RPMI8226 (cell line): Measurements from ENCODE around the gene DUSP7.

ENCODE experiments used
- DNase-seq: peaks from one replicate; pipeline ENCODE4 v3.0.0-alpha.2; 2015

The DUSP7 gene

DNA sequence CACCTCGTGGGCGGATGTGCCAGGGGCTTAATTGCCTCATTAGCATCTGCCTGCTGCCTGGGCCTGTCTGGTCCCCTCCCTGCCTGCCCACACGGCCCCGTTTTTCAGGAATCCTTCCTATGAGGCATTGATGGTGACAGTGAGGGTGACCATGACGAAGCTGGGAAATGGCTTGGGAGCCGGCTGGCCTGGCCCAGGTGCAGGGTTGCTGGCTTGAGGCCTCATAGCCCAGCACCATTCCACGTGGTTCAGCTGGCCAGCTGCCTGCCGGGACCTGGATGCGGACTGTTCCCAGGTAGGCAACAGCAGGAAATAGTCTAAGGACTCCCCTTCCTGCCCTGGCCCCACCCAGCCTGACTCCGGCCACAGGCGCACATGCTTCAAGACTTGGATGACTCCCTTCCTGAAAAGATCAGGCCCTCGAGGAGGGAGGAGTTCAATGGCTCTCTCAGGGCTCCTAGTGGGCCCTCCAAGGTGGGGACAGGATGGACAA lies 8.9 kb upstream of the DUSP7 start:
- DNase-seq, result no peak

GRCh38 chr3:52064561-52064960 lies 8.2 kb upstream of the DUSP7 start:
- no peak for DNase-seq

DNA sequence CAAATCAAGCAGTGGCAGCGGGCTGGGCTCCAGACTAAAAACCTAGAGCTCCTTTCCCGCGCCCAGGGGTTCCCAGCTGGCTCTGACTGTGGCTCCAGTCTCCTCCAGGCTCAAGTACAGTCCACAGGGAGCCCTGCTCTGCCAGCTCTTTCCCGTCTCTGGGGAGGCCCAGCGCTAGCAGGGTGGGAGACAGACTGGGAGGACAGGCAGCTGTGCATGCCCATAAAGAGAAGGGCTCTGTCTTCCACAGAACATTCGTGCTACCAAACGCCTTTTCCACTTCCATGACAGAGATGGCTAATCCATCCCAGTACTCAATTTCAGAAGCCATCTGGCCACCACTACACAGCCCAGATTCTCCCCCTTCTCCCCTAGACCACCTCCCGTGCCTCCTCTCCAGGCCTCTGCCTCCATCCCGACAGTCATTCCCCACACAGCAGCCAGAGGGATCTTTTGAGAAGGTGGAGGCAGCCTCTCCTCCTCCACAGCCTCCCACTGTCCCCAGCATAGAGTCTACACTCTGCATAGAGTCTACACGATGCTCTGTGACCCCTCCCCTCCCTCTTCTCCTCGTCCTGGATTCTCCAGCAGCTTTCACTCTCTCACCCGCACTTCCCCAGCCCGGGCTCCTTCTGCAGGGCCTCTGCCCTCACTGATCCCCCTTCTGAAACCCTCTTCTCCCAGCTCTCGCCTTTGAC lies 6.8 kb upstream of the DUSP7 start:
- DNase-seq, result no peak

GRCh38 chr3:52062505-52062904 lies 6.1 kb upstream of the DUSP7 start:
- peak; percentile 59 for DNase-seq

DNA sequence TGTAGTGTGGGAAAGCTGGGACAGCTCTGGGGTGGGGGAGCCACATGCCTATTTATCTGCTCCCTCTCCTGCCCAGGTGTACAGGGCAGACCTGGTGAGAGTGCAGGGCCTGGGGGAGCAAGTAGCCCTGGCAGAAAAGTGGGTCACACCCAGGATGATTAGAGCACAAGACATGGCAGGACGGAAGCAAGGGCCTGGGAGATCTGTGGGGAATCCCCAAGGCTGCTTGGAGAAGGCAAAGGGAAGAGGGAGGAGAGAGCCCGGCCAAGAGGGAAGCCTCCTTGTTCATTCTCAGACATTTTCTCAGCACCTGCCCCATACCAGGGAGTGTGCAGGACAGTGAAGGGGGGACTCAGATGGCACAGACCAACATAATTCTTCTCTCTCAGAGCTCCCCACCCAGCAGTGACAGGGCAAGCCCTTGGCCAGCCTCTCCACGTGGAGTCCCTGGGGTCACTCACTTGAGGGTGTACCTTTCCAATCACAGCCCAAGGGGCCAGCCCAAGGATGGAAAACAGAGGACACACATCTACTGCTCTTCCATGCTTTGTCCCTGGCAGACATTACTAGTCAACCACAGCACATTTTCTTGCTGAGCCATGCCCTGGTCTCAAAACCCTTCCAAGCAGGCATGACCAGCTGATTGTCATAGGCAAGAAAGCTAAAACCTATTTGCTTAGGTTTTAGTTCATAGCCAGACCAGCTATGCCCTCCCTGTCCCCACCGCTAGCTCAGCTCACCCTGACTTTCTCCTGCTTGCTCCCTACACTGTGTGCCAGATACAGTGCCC lies 4.9 kb upstream of the DUSP7 start:
- no peak for DNase-seq

DNA sequence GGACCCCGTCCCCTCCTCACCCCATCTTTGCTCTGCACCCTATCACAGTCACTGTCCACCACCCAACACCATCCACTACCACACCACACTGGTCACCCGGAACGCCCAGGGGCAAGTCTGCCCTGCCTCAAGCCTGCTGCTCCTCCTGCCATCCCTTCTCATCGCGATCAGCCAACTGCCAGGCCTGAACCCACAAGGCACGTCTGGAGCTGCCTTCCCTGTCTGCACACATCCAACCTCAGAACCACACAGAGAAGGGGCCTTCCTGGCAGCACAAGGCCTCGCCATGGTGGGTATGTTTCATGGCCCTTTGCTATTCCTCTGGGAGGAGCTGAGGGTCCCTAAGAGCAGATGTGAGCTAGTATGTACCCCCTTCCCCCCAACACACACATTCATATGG lies 3.4 kb upstream of the DUSP7 start:
- DNase-seq, result no peak

- no peak for DNase-seq
Observed at GRCh38 chr3:52057812-52058495, 1.6 kb upstream of the DUSP7 start.

GRCh38 chr3:52056968-52057811 lies 819 bp upstream of the DUSP7 start:
- DNase-seq, result peak; percentile 99

GRCh38 chr3:52055537-52056351 lies 627 bp downstream of the DUSP7 start:
- peak; percentile 75 for DNase-seq

DNA sequence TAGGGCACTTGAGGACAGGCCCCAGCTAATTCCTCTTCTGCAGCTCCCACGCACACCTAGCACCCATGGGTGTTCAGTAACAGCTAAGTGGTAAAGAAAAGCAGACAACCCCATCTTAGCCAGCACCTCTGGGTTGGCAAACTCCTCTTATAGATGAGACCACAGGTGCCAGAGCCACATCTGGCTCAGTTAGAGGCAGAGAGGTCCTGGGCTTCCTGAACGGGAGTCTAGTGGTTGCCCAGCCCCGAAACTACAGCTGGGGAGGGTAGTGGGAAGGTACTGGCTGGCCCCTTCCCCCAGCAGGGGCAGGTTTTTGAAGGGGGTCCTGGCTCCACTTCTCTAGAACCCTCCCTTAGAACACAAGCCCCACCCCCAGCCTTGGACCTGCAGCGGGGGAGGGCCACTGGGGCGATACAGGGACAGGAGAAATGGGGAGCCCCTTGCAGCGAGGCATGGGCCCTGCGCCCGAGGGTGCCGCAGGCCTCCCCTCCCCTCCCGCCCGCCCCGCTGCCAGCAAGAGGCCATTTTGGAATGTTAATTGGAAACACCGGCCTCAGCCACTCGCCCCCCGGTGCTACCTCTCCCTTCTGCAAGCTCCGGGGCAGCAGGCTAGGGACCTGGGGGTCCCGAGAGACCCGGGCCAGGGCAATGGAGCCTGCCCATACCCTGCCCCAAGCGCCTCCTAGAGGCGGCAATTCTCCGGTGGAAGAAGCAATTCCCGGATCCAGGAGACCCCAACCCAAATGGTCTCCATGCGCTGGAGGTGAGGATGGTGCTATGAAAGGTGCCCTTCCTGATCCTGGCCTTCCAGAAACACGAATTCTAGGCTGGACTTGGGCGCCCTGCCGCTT lies 1.5 kb downstream of the DUSP7 start:
- DNase-seq, result peak; percentile 46

GRCh38 chr3:52053307-52054304 lies 2.8 kb downstream of the DUSP7 start:
- no peak for DNase-seq

DNA sequence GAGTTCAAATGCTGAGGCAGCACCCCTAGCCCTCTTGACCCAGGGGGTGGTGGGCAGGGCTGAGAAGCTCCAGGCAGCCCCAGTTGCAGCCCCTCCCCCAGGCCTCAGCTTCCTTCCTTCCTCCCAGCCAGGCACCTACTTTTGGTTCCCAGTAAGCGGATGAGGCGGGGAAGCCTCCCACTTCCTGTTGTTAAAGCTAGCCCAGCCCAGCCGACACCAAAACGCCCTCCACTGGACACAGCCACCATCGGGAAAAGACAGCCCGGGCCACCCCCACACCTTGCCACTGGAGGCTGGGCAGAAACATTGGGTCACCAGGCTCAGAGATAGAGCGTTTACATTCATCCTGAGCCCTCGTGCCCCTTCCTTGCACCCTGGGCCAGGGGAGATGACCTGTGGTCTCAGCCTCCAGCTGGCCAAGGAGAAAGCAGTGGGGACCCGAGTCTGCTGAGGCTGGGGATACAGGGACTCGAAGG lies 3.5 kb downstream of the DUSP7 start:
- no peak for DNase-seq

DNA sequence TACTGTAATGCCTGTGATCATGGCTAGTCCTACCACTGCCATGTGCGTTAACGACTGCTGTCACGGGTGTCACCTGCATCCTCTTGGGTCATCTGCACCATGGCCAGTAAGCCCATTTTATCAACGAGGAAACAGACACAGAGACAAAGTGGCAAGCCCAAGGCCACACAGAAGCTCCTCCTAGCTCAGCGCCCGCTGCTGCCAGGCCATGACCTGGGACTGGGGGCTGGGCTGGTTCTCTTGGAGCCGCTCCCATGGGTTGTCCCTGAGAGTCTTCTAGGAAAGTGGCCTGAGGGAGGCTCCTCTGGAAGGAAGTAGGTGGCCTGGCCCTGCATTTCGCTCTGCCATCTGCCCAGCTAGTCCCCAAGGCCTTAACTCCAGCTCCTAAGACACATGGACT lies 4.9 kb downstream of the DUSP7 start:
- no peak for DNase-seq

DNA sequence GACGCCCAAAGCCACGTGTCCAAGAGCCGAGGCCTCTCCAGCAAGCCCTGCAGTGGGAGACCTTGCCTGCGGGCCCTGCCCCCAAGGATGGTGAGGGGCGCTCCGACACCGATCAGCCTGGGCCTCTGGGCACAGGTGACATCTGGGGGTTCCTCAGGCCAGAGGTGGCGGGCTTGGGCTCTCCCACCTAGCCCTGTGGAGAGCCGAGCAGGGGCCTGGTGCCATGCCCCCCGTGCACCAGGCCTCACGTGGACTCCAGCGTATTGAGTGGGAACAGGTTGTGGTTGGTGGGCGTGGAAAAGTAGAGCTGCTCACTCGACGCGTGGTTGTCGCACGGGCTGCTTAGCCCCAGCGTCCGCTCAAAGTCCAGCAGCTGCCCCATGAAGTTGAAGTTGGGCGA lies 5.8 kb downstream of the DUSP7 start:
- no peak for DNase-seq

GRCh38 chr3:52049503-52049902 lies 6.9 kb downstream of the DUSP7 start:
- no peak for DNase-seq

DNA sequence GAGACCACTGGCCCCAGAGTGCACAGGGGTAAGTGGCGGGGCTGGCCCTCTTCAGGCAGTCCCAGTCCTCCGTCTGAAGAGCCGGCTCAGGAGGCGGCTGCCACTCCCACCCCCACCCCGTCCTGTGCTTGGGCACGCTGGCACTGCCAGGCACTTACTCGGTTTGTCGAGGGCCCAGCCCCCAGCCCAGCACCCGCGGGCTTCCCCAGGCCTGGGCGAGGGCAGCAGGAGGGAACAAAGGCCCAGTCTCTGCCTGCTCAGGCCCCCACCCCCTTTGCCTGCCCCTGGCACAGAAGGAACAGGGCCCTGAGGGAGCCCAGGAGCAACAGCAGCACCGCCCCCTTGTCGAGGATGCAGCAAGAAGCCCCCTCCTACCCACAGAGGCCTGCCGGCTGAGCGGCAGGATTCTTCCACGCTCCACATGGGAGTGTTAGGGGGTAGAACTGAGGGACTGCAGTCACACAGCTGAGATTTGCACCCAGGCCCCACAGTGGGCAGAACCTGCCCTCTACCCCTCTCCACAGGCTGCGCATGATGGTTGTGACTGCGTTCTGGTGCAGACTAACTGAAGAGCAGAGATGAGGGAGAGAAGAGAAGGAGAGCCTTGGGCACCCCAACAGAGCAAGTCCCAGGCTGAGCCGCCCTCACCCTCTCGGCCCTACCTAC lies 8.9 kb downstream of the DUSP7 start:
- no peak for DNase-seq

- DNase-seq, result no peak
Observed at GRCh38 chr3:52046902-52047239, 9.5 kb downstream of the DUSP7 start.

- no peak for DNase-seq
Observed at GRCh38 chr3:52046186-52046901, 10.0 kb downstream of the DUSP7 start.
